Measurements from ENCODE around the gene ATP8B4. TPM values are rescaled to one million over a fixed set of nuclear protein-coding genes. Genes with fewer than 3 reads are reported as not detected.
A peak's percentile ranks its signal among the peaks of the same experiment; 100 is the strongest.

The ATP8B4 gene
- total RNA-seq, 4 donors from 2014 or later: 2.0 to 9.8 (median 9.2) TPM

DNA sequence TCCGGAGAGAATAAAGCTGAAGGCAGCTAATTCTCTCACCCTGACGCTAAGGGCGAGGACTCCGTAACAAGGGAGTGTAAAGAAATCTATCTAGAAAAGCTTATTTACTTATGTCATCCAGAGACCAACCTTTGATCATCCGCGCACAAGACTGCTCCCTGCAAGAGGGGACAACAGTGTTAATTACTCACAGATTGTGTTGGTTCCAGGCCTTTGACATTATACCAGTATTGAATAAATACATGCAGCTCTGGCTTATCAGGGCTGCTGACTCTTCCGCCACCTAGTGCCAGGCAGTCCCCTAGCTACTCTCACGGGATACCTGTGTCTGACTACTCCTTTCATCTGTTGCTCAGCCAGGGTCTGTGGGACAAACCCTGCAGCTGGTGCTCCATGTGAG, 286.5 kb downstream of the ATP8B4 start:
- no peak for ATAC-seq
- 67 to 90% methylated on average over 4 to 6 of the region's 8 CpGs for WGBS, 2 donors (ENCODE audit: low coverage in 1 of 2)
- TF ChIP-seq POLR2A (IDR thresholded peaks at IDR 0.05) (no peak), EP300 (IDR thresholded peaks at IDR 0.05) (no peak), POLR2AphosphoS5 (IDR thresholded peaks at IDR 0.05) (no peak)
- TF ChIP-seq, protein P1, sequence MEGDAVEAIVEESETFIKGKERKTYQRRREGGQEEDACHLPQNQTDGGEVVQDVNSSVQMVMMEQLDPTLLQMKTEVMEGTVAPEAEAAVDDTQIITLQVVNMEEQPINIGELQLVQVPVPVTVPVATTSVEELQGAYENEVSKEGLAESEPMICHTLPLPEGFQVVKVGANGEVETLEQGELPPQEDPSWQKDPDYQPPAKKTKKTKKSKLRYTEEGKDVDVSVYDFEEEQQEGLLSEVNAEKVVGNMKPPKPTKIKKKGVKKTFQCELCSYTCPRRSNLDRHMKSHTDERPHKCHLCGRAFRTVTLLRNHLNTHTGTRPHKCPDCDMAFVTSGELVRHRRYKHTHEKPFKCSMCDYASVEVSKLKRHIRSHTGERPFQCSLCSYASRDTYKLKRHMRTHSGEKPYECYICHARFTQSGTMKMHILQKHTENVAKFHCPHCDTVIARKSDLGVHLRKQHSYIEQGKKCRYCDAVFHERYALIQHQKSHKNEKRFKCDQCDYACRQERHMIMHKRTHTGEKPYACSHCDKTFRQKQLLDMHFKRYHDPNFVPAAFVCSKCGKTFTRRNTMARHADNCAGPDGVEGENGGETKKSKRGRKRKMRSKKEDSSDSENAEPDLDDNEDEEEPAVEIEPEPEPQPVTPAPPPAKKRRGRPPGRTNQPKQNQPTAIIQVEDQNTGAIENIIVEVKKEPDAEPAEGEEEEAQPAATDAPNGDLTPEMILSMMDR (IDR thresholded peaks at IDR 0.05): no peak
- H3K27ac ChIP-seq: no peak overlapping the region
- no peaks in the 10 kb centered on the region for H3K36me3 ChIP-seq
- H3K4me1 ChIP-seq: no peaks in the 10 kb centered on the region
- H3K27me3 ChIP-seq: no peaks in the 10 kb centered on the region
- H3K9me3 ChIP-seq: peaks cover 0 to 3% (median 0%) of the 10 kb centered on the region in 3 donors
- H3K4me3 ChIP-seq: no peak overlapping the region

DNA sequence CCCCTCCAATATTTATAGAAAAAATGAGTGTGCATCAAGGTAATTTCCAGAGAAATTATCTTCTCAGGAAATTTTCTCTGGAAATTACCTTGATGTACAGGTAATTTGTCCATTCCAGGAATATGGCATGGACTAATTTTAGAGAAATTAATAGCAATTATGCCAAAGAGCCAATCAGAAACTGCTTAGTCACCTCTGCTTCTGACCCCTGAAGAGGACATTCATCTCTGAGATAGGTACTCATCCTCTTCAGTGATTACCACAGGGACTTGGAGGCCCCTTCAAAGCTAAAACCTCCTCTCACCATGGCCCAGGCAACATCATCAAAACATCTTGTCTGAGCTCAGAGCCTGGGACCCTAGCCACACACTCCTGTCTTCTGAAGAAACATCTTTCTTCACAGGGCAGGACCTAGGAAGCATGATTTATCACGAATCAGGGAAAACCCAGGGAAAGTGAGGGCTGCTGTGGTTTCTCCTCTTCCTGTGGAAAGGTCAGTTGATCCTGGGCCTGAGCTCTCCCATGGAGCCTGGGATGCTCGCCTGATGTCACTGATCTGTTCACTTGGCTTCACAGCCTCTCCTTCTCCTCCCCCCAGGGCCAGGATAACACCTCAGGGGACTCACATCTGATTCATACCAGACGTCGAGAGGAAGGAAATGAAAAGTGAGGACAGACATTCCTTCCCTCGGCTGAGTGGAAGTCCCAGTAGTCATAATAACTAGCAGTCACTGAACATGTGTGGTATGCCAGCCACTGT, 287.6 kb downstream of the ATP8B4 start:
- peak; percentile 88 for ATAC-seq
- no peaks in the 10 kb centered on the region for H3K27me3 ChIP-seq

DNA sequence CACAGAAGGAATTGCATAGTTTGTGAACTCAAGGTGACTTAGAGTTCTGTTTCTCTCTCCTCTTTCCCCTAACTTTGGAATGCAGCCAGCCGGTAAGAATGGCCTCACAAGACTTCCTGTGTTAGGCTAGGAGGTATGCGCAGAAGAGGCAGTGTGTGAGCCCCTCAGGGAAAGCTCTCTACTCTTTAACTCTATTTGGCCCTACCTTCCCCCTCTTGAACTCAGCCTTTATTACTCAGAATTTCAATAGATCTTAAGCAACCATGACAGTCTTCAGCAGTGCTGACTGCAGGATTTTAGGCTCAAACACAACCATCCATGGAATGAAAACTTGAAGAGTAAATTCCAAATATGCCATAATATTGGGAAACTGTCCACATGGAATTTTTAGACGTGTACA, 288.6 kb downstream of the ATP8B4 start:
- no peak for ATAC-seq
- TF ChIP-seq POLR2AphosphoS5 (IDR thresholded peaks at IDR 0.05): no peak
- TF ChIP-seq EP300 (IDR thresholded peaks at IDR 0.05): no peak
- TF ChIP-seq, protein P1 (IDR thresholded peaks at IDR 0.05): no peak
- no peak for TF ChIP-seq POLR2A (IDR thresholded peaks at IDR 0.05)
- WGBS, 2 donors (ENCODE audit: low coverage in 1 of 2): 19 to 29% methylated on average over 3 of the region's 3 CpGs
- no peaks in the 10 kb centered on the region for H3K9me3 ChIP-seq
- no peaks in the 10 kb centered on the region for H3K27me3 ChIP-seq
- no peaks in the 10 kb centered on the region for H3K36me3 ChIP-seq
- H3K27ac ChIP-seq: no peak overlapping the region
- H3K4me3 ChIP-seq: no peak overlapping the region
- no peaks in the 10 kb centered on the region for H3K4me1 ChIP-seq

More for the DNA sequence above, 287.6 kb downstream of the ATP8B4 start:
- Histone ChIP-seq H3K27ac (peak overlapping the region in 2 of 4 donors; percentile 6 to 24), H3K36me3 (no peaks in the 10 kb centered on the region), H3K4me3 (no peak overlapping the region), H3K9me3 (no peaks in the 10 kb centered on the region), H3K4me1 (no peaks in the 10 kb centered on the region)
- TF ChIP-seq EP300 (IDR thresholded peaks at IDR 0.05): no peak
- TF ChIP-seq, protein P1 (IDR thresholded peaks at IDR 0.05): no peak
- no peak for TF ChIP-seq POLR2A (IDR thresholded peaks at IDR 0.05)
- no peak for TF ChIP-seq POLR2AphosphoS5 (IDR thresholded peaks at IDR 0.05)
- WGBS, 2 donors (ENCODE audit: low coverage in 1 of 2): 28% methylated on average over 4 of the region's 5 CpGs; no CpG with 5 or more reads in 1 of the 2 donors

DNA sequence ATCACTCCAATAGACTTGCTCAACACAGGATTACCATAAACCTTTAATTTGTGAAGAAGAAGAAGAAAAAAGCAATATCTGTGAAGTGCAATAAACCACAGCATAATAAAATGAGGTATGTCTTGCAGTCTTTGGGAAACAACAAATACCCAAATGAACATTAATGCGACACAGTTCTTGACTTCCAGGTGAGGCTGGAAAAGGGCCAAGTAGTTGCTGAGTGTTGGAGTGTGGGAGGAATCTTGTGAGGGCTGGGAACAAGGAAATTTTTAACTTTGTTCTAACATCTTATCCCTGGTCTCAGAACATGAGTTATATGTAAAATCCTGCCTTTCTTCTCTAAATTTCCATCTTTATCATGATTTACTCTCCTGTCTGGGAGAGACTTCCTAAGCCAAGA, 291.7 kb downstream of the ATP8B4 start:
- no peaks in the 10 kb centered on the region for H3K27me3 ChIP-seq
- no peak for ATAC-seq
- no peaks in the 10 kb centered on the region for H3K9me3 ChIP-seq
- WGBS, 2 donors (ENCODE audit: low coverage in 1 of 2): 86 to 87% methylated on average over 1 of the region's 1 CpG
- H3K36me3 ChIP-seq: no peaks in the 10 kb centered on the region
- no peak overlapping the region for H3K27ac ChIP-seq
- no peak overlapping the region for H3K4me3 ChIP-seq
- TF ChIP-seq, protein P1 (IDR thresholded peaks at IDR 0.05): no peak
- TF ChIP-seq POLR2A (IDR thresholded peaks at IDR 0.05): no peak
- TF ChIP-seq POLR2AphosphoS5 (IDR thresholded peaks at IDR 0.05): no peak
- no peak for TF ChIP-seq EP300 (IDR thresholded peaks at IDR 0.05)
- H3K4me1 ChIP-seq: no peaks in the 10 kb centered on the region

DNA sequence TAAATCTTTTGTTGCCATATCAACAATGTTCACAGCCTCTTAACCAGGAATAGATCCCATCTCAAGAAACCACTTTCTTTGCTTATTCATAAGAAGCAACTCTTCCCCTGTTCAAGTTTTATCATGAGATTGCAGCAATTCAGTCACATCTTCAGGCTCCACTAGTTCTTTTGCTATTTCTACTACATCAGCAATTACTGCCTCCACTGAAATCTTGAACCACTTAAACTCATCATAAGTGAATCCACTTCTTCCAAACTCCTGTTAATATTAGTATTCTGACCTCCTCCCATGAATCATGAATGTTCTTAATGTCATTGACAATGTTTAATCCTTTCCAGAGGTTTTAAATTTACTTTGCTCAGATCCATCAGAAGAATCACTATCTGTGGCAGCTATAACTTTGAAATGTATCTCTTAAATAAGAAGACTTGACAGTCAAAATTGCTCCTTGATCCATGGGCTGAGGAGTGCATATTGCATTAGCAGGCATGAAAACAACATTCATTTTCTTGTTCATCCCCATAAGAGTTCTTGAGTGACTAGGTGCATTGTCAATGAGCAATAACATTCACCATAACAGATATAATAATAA, 292.3 kb downstream of the ATP8B4 start:
- Histone ChIP-seq H3K27me3 (no peaks in the 10 kb centered on the region), H3K4me1 (no peaks in the 10 kb centered on the region), H3K9me3 (no peaks in the 10 kb centered on the region), H3K27ac (no peak overlapping the region), H3K36me3 (no peaks in the 10 kb centered on the region), H3K4me3 (no peak overlapping the region)
- no peak for ATAC-seq
- TF ChIP-seq, protein P1 (IDR thresholded peaks at IDR 0.05): no peak
- TF ChIP-seq POLR2AphosphoS5 (IDR thresholded peaks at IDR 0.05): no peak
- TF ChIP-seq POLR2A (IDR thresholded peaks at IDR 0.05): no peak
- TF ChIP-seq EP300 (IDR thresholded peaks at IDR 0.05): no peak
